Measurements from ENCODE around the gene ABTB2. TPM values are rescaled to one million over a fixed set of nuclear protein-coding genes. Genes with fewer than 3 reads are reported as not detected.

Gene ABTB2
- total and polyA plus RNA-seq, 10 of the 15 experiments (the other 5 are each of a cell fraction or from before 2014, with no cell fraction given) = 0.13 to 2.1 (median 0.72) TPM

DNA sequence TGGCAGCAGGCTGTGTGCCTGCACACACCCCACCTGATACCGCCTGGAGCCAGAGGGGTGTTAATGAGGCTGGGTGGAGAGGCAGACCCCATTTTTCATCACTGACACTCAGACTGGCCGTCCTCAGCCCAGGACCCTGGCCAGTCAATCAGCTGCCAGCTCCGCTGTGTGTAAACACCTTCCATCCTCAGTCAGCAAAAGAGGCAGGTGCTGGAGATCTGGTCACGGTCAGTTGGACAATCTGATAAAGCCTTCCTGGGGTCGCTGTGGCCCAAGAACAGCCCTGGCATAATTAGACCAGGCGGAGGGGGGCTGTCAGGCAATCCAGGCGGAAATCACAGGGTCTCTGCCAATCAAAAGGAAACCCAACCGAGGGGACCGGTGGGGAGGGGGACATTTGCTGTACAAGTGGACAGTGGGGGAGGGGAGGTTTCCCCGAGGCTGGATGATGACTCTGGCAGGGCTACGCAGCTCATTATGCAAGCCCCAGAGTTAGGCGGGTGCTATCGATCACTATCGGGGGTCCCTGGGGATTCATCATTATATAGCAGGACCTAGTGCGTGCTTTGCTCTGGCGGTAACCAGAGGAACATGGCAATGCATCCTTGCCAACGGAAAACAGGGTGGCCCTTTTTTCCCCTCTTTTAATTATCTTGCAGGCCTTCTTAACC, 72.9 kb downstream of the ABTB2 start:
- CTCF ChIA-PET = no interaction called here

More for the DNA sequence above, 72.9 kb downstream of the ABTB2 start:
- POLR2A ChIA-PET = no interaction called here
- no peaks in the 10 kb centered on the region for H3K79me2 ChIP-seq (ENCODE audit: control insufficient read depth, insufficient read depth, low read length)
- intact Hi-C loops (cut with micrococcal nuclease; ENCODE audit: unreplicated experiment) (no loop called here), in situ Hi-C loops (cut with MboI) (no loop called here)
- TF ChIP-seq RCOR1 (conservative IDR thresholded peaks at IDR 0.05; ENCODE audit: low read depth, low read length) = no peak
- TF ChIP-seq NR2C1 (IDR thresholded peaks at IDR 0.05) = no peak
- TF ChIP-seq, protein P1, sequence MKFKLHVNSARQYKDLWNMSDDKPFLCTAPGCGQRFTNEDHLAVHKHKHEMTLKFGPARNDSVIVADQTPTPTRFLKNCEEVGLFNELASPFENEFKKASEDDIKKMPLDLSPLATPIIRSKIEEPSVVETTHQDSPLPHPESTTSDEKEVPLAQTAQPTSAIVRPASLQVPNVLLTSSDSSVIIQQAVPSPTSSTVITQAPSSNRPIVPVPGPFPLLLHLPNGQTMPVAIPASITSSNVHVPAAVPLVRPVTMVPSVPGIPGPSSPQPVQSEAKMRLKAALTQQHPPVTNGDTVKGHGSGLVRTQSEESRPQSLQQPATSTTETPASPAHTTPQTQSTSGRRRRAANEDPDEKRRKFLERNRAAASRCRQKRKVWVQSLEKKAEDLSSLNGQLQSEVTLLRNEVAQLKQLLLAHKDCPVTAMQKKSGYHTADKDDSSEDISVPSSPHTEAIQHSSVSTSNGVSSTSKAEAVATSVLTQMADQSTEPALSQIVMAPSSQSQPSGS (IDR thresholded peaks at IDR 0.05; ENCODE audit: low read length) = no peak
- no peak for TF ChIP-seq BHLHE40 (IDR thresholded peaks at IDR 0.05; ENCODE audit: borderline replicate concordance in 1 of 2, low read depth in 2 of 2, low read length in 1 of 2)
- TF ChIP-seq, protein P2, sequence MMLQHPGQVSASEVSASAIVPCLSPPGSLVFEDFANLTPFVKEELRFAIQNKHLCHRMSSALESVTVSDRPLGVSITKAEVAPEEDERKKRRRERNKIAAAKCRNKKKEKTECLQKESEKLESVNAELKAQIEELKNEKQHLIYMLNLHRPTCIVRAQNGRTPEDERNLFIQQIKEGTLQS (IDR thresholded peaks at IDR 0.05; ENCODE audit: borderline replicate concordance, extremely low read depth, low read depth, low read length) = no peak
- TF ChIP-seq MYC (IDR thresholded peaks at IDR 0.05; ENCODE audit: insufficient read depth, insufficient read length, insufficient replicate concordance, low read length, severe bottlenecking) = no peak
- no peak for TF ChIP-seq MTA2 (IDR thresholded peaks at IDR 0.05; ENCODE audit: low read depth)
- no peak for TF ChIP-seq KAT2A (conservative IDR thresholded peaks at IDR 0.05; ENCODE audit: control insufficient read depth, low read depth, low read length)
- no peak for TF ChIP-seq POLR2AphosphoS5 (IDR thresholded peaks at IDR 0.05; ENCODE audit: low read length)
- TF ChIP-seq, protein P3, sequence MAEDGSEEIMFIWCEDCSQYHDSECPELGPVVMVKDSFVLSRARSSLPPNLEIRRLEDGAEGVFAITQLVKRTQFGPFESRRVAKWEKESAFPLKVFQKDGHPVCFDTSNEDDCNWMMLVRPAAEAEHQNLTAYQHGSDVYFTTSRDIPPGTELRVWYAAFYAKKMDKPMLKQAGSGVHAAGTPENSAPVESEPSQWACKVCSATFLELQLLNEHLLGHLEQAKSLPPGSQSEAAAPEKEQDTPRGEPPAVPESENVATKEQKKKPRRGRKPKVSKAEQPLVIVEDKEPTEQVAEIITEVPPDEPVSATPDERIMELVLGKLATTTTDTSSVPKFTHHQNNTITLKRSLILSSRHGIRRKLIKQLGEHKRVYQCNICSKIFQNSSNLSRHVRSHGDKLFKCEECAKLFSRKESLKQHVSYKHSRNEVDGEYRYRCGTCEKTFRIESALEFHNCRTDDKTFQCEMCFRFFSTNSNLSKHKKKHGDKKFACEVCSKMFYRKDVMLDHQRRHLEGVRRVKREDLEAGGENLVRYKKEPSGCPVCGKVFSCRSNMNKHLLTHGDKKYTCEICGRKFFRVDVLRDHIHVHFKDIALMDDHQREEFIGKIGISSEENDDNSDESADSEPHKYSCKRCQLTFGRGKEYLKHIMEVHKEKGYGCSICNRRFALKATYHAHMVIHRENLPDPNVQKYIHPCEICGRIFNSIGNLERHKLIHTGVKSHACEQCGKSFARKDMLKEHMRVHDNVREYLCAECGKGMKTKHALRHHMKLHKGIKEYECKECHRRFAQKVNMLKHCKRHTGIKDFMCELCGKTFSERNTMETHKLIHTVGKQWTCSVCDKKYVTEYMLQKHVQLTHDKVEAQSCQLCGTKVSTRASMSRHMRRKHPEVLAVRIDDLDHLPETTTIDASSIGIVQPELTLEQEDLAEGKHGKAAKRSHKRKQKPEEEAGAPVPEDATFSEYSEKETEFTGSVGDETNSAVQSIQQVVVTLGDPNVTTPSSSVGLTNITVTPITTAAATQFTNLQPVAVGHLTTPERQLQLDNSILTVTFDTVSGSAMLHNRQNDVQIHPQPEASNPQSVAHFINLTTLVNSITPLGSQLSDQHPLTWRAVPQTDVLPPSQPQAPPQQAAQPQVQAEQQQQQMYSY (CRISPR knock-in tag; IDR thresholded peaks at IDR 0.05) = no peak
- TF ChIP-seq NRF1 (conservative IDR thresholded peaks at IDR 0.05; ENCODE audit: low read depth, low read length) = no peak
- SMC1A ChIA-PET (ENCODE audit: uncharacterized antibody, unreplicated experiment) = interaction anchor here (1.1 kb wide), 1 partner anchor 36 kb away, joined by 5 read pairs; no protein-coding TSS in a partner anchor
- RAD21 ChIA-PET (ENCODE audit: unreplicated experiment) = no interaction called here
- no peak overlapping the region for H3K27ac ChIP-seq (ENCODE audit: control insufficient read depth, insufficient read depth)
- H4K20me1 ChIP-seq (ENCODE audit: control insufficient read depth, insufficient read depth) = no peaks in the 10 kb centered on the region
- no peak overlapping the region for H2AFZ ChIP-seq (ENCODE audit: control insufficient read depth, low read depth, low read length)
- no TSS peak for BruUV-seq (replicated peaks)
- FAIRE-seq = no peak
- no peak for ATAC-seq
- H3K27me3 ChIP-seq (replicated peaks in 1 of 2; ENCODE audit: control insufficient read depth in 2 of 2, insufficient read depth in 2 of 2, low read length in 1 of 2) = no peaks in the 10 kb centered on the region
- H3K4me2 ChIP-seq (ENCODE audit: control insufficient read depth, insufficient read depth) = no peak overlapping the region
- 82% methylated on average over 14 of the region's 17 CpGs for WGBS (ENCODE audit: insufficient coverage, insufficient replicate concordance, low lambda C conversion rate, missing lambda C conversion rate)
- H3K9ac ChIP-seq (ENCODE audit: control insufficient read depth, insufficient read depth, low read length) = no peak overlapping the region
- H3K4me3 ChIP-seq = no peak overlapping the region
- no peaks in the 10 kb centered on the region for H3K9me3 ChIP-seq (replicated peaks; ENCODE audit: control insufficient read depth, insufficient read depth, low read length)
- no peak for DNase-seq (ENCODE audit: low read depth, low spot score)
- no peaks in the 10 kb centered on the region for H3K4me1 ChIP-seq (ENCODE audit: control insufficient read depth, insufficient read depth, low read length)
- H3K36me3 ChIP-seq (ENCODE audit: control insufficient read depth in 2 of 2, insufficient read depth in 2 of 2, low read length in 1 of 2) = no peaks in the 10 kb centered on the region
